ENCODE results near the gene PTGFR. TPM values are rescaled to one million over a fixed set of nuclear protein-coding genes. Genes with fewer than 3 reads are reported as not detected.

The PTGFR gene, protein sequence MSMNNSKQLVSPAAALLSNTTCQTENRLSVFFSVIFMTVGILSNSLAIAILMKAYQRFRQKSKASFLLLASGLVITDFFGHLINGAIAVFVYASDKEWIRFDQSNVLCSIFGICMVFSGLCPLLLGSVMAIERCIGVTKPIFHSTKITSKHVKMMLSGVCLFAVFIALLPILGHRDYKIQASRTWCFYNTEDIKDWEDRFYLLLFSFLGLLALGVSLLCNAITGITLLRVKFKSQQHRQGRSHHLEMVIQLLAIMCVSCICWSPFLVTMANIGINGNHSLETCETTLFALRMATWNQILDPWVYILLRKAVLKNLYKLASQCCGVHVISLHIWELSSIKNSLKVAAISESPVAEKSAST
- total RNA-seq: 4.6 TPM

DNA sequence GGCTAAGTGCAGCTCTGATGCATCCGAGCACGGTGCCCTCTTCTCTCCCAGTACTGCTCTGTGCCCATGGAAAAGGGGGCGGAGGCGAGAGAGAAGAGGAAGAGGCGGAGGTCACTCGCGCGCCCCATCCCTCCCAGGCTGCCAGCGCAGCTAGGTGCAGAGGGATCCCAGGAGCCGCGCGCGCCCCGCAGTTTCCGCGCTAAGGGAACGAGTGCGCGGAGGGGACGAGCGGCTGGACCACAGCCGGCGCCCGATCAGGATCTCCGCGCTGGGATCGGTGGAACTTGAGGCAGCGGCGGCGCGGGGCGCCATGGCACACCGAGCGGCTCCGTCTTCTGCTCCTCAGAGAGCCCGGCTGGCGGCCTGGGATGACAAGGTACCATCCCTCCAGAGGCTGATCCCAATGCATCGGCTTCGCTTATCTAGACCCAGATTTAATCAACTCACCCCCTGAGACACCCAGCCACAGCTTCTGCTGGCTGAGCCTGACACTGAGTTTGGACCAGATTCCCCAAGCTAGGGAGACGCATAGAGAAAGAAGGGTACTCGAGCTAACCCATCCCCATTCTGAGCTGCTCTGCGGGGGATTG, at the start of gene PTGFR:
Gene PTGFR (plus strand): TSS at position 114 of the 590 bp plus-strand sequence. CDS start 1,770 bp downstream, outside the sequence.

Other genes with a start within 250 kb of the PTGFR start
- gene IFI44L, start 129.5 kb downstream of the PTGFR start, total RNA-seq: 17.3 TPM
- gene IFI44, start 158.9 kb downstream of the PTGFR start, total RNA-seq: 35.1 TPM